Measurements from ENCODE around the gene KCTD6. TPM values are rescaled to one million over a fixed set of nuclear protein-coding genes. Genes with fewer than 3 reads are reported as not detected.
A peak's percentile ranks its signal among the peaks of the same experiment; 100 is the strongest.

The KCTD6 gene
- total and polyA plus RNA-seq, 2 experiments from 2014 or later: 28.3 to 34.6 TPM

GRCh38 chr3:58529516-58530353, 37.8 kb downstream of the KCTD6 start:
- no peaks in the 10 kb centered on the region; the same call in 1 of the 2 replicates for H3K4me1 ChIP-seq (ENCODE audit: insufficient read depth)
- H3F3A ChIP-seq (replicated peaks; ENCODE audit: low read depth): no peaks in the 10 kb centered on the region
- Mint-ChIP-seq H3K9me3 (peaks cover 2% of the 10 kb centered on the region; the same call in 1 of the 3 replicates), H3K27ac (peak overlapping the region; percentile 31; the same call in 1 of the 2 replicates), H3K36me3 (ENCODE audit: low read depth) (no peaks in the 10 kb centered on the region), H3K4me3 (no peak overlapping the region), H3K4me1 (peaks cover 11% of the 10 kb centered on the region), H3K27me3 (ENCODE audit: insufficient read depth, low read depth, poor library complexity) (peaks cover 15% of the 10 kb centered on the region)
- peak; percentile 88 for ATAC-seq
- H2AFZ ChIP-seq: no peak overlapping the region; the same call in 1 of the 2 replicates
- H3K4me2 ChIP-seq: no peak overlapping the region
- H3K27me3 ChIP-seq (ENCODE audit: insufficient read depth): no peaks in the 10 kb centered on the region
- H3K36me3 ChIP-seq (ENCODE audit: insufficient read depth): no peaks in the 10 kb centered on the region
- H4K20me1 ChIP-seq (replicated peaks; ENCODE audit: insufficient read depth): no peaks in the 10 kb centered on the region
- TF ChIP-seq REST (IDR thresholded peaks at IDR 0.05; ENCODE audit: unreplicated experiment) (no peak), CTCF (conservative IDR thresholded peaks at IDR 0.05; ENCODE audit: low read depth in 2 of 2) (peak; percentile 77 to 97), ETS1 (IDR thresholded peaks at IDR 0.05) (no peak), ZNF331 (CRISPR knock-in tag; IDR thresholded peaks at IDR 0.05; ENCODE audit: low read depth) (no peak), STAT1 (IDR thresholded peaks at IDR 0.05; ENCODE audit: unreplicated experiment) (no peak)
- H3K9me2 ChIP-seq (ENCODE audit: insufficient read depth): no peaks in the 10 kb centered on the region
- H3K27ac ChIP-seq (ENCODE audit: low read depth): no peak overlapping the region
- H3K4me3 ChIP-seq: no peak overlapping the region
- peak; percentile 90 for DNase-seq (ENCODE audit: low spot score)
- no peaks in the 10 kb centered on the region for H3K79me2 ChIP-seq (replicated peaks; ENCODE audit: insufficient read depth)

GRCh38 chr3:58530354-58530865, 38.5 kb downstream of the KCTD6 start:
- ATAC-seq (no peak), DNase-seq (ENCODE audit: low spot score) (no peak)
- Histone ChIP-seq H3K36me3 (ENCODE audit: insufficient read depth) (no peaks in the 10 kb centered on the region), H2AFZ (no peak overlapping the region; the same call in 1 of the 2 replicates), H3K27me3 (ENCODE audit: insufficient read depth) (no peaks in the 10 kb centered on the region), H3K79me2 (replicated peaks; ENCODE audit: insufficient read depth) (no peaks in the 10 kb centered on the region), H3K9me2 (ENCODE audit: insufficient read depth) (no peaks in the 10 kb centered on the region), H3K4me2 (no peak overlapping the region), H3K27ac (ENCODE audit: low read depth) (no peak overlapping the region), H3K4me1 (ENCODE audit: insufficient read depth) (no peaks in the 10 kb centered on the region; the same call in 1 of the 2 replicates), H3K4me3 (no peak overlapping the region), H4K20me1 (replicated peaks; ENCODE audit: insufficient read depth) (no peaks in the 10 kb centered on the region), H3F3A (replicated peaks; ENCODE audit: low read depth) (no peaks in the 10 kb centered on the region)
- H3K4me3 Mint-ChIP-seq: no peak overlapping the region
- no peak overlapping the region for H3K27ac Mint-ChIP-seq
- no peaks in the 10 kb centered on the region for H3K36me3 Mint-ChIP-seq (ENCODE audit: low read depth)
- peaks cover 11% of the 10 kb centered on the region for H3K4me1 Mint-ChIP-seq
- peaks cover 15% of the 10 kb centered on the region for H3K27me3 Mint-ChIP-seq (ENCODE audit: insufficient read depth, low read depth, poor library complexity)
- H3K9me3 Mint-ChIP-seq: peaks cover 2% of the 10 kb centered on the region; the same call in 1 of the 3 replicates
- no peak for TF ChIP-seq ZNF462 (CRISPR knock-in tag; IDR thresholded peaks at IDR 0.05)
- TF ChIP-seq ZNF331 (CRISPR knock-in tag; IDR thresholded peaks at IDR 0.05; ENCODE audit: low read depth): no peak
